ENCODE measurements around the gene ZIC2.

ZIC2 gene

GRCh38 chr13:99986741-99987140 lies 5.2 kb downstream of the ZIC2 start:
- no peak for DNase-seq (ENCODE audit: low read depth)

- no peak for DNase-seq (ENCODE audit: low read depth)
Measured at GRCh38 chr13:99987154-99988019, 5.8 kb downstream of the ZIC2 start.

- no peak for DNase-seq (ENCODE audit: low read depth)
Measured at GRCh38 chr13:99988529-99989275, 7.1 kb downstream of the ZIC2 start.

- no peak for DNase-seq (ENCODE audit: low read depth)
Measured at GRCh38 chr13:99989276-99990125, 7.9 kb downstream of the ZIC2 start.

GRCh38 chr13:99990126-99990977 lies 8.8 kb downstream of the ZIC2 start:
- DNase-seq (ENCODE audit: low read depth): no peak

GRCh38 chr13:99991013-99991827 lies 9.6 kb downstream of the ZIC2 start:
- DNase-seq (ENCODE audit: low read depth): no peak

- no peak for DNase-seq (ENCODE audit: low read depth)
Measured at GRCh38 chr13:99991828-99992775, 10.5 kb downstream of the ZIC2 start.

- no peak for DNase-seq (ENCODE audit: low read depth)
Measured at GRCh38 chr13:99992949-99993351, 11.4 kb downstream of the ZIC2 start.

GRCh38 chr13:99993660-99994637 lies 12.4 kb downstream of the ZIC2 start:
- DNase-seq (ENCODE audit: low read depth): no peak

- DNase-seq (ENCODE audit: low read depth): no peak
Measured at GRCh38 chr13:99994638-99995020, 13.0 kb downstream of the ZIC2 start.

GRCh38 chr13:99995104-99995588 lies 13.6 kb downstream of the ZIC2 start:
- no peak for DNase-seq (ENCODE audit: low read depth)

- DNase-seq (ENCODE audit: low read depth): no peak
Measured at GRCh38 chr13:99995589-99996380, 14.2 kb downstream of the ZIC2 start.

GRCh38 chr13:99996381-99996973 lies 14.9 kb downstream of the ZIC2 start:
- no peak for DNase-seq (ENCODE audit: low read depth)

GRCh38 chr13:99997702-99998214 lies 16.2 kb downstream of the ZIC2 start:
- DNase-seq (ENCODE audit: low read depth): no peak

- DNase-seq (ENCODE audit: low read depth): no peak
Measured at GRCh38 chr13:99998261-99998660, 16.7 kb downstream of the ZIC2 start.

- DNase-seq (ENCODE audit: low read depth): no peak
Measured at GRCh38 chr13:100014621-100015020, 33.0 kb downstream of the ZIC2 start.
